NCI-H2107 treated with DMSO at 0.1 percent for 48 hours (cell line): Measurements from ENCODE around the gene BHLHE40.

Experiments
- DNase-seq: peaks from one replicate; lab custom pipeline; 2025; ENCODE audit not compliant: unreplicated experiment; lab: John Stamatoyannopoulos, UW

The BHLHE40 gene

GRCh38 chr3:4982773-4983738 lies 3.8 kb downstream of the BHLHE40 start:
- DNase-seq, result no peak

DNA sequence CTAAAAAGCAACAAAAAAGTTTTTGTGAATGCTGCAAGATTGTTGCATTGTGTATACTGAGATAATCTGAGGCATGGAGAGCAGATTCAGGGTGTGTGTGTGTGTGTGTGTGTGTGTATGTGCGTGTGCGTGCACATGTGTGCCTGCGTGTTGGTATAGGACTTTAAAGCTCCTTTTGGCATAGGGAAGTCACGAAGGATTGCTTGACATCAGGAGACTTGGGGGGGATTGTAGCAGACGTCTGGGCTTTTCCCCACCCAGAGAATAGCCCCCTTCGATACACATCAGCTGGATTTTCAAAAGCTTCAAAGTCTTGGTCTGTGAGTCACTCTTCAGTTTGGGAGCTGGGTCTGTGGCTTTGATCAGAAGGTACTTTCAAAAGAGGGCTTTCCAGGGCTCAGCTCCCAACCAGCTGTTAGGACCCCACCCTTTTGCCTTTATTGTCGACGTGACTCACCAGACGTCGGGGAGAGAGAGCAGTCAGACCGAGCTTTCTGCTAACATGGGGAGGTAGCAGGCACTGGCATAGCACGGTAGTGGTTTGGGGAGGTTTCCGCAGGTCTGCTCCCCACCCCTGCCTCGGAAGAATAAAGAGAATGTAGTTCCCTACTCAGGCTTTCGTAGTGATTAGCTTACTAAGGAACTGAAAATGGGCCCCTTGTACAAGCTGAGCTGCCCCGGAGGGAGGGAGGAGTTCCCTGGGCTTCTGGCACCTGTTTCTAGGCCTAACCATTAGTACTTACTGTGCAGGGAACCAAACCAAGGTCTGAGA lies 4.7 kb downstream of the BHLHE40 start:
- no peak for DNase-seq

DNA sequence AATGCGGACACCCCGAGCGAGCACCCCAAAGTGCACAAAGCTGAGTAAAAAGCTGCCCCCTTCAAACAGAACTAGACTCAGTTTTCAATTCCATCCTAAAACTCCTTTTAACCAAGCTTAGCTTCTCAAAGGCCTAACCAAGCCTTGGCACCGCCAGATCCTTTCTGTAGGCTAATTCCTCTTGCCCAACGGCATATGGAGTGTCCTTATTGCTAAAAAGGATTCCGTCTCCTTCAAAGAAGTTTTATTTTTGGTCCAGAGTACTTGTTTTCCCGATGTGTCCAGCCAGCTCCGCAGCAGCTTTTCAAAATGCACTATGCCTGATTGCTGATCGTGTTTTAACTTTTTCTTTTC lies 5.3 kb downstream of the BHLHE40 start:
- DNase-seq, result no peak

GRCh38 chr3:4985330-4986174 lies 6.3 kb downstream of the BHLHE40 start:
- peak; percentile 4 for DNase-seq

DNA sequence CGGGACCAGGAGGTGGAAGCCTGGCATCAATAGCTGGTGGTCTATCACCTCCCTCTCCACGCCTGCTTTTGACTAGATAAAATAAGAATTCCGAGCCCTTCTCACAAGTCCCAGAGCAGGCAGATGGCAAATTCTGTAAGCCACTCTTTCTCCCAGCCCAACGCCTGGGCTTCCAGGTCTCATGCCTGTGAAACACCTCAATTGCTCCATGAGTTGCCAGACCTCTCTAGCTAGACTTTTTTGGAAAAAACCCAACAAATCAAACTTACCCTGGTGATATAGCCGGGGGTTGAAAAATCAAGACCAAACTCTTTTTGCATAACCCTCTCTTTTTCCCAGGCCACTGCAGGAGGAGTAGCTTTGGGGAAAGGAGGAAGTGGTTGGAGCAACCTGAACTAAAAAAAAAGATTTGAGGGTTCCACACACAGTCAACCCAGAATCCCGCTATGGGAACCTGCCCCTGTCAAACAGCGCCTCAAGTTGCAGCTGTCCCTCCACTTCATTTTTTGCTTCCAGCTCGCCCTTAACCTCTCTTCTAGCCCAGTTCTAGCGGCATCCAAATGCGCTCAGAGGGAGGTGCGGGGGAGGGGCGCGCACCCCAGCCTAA lies 7.0 kb downstream of the BHLHE40 start:
- no peak for DNase-seq

GRCh38 chr3:4986782-4987537 lies 7.7 kb downstream of the BHLHE40 start:
- peak; percentile 7 for DNase-seq

- no peak for DNase-seq
Observed at GRCh38 chr3:4987538-4988296, 8.5 kb downstream of the BHLHE40 start.

- DNase-seq, result no peak
Observed at GRCh38 chr3:4988983-4989834, 10.0 kb downstream of the BHLHE40 start.

- no peak for DNase-seq
Observed at GRCh38 chr3:4990069-4990468, 10.8 kb downstream of the BHLHE40 start.

DNA sequence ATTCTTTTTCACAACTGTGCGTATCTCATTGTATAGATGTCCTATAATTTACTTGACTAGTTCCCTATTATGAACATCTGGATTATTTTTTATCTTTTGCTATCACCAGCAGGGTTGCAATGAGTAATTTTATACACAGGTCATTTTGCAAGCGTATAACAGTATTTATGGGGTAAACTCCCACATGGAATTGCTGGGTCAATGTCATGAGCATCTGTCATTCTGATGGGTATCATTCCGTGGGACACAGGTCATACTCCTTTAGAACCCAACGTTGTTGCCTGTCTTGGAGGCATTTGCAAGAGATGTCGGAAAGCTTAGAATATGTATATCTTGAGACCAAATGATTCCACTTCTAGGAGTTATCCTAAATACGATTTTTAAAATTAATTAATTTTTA lies 12.9 kb downstream of the BHLHE40 start:
- no peak for DNase-seq

- no peak for DNase-seq
Observed at GRCh38 chr3:4993276-4994143, 14.3 kb downstream of the BHLHE40 start.

DNA sequence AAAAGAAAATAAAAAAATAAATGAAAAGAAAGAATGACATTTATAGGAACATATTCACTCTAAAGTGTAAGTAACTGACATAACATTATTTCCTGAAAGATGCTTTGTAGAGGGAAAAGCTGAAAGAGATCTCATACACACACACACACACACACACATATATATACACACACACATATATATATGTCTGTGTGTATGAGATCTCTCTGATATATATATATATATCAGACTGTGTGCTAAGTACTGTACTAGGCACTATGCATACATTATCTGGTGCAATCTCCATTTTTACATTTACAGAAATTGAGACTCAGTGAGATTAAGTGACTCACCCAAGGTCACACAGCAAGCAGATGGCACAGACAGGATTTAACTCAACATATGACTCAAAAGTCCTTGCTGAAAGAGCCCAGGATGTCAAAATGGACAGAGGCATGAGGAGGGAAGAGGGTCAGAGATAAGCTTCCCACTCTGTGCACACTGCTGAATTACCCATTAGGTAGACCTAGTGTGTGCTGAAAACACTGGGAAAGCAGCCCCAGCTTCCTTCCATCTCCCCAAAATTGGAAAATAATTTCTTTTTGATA lies 15.0 kb downstream of the BHLHE40 start:
- DNase-seq, result no peak

- no peak for DNase-seq
Observed at GRCh38 chr3:4994823-4995499, 15.7 kb downstream of the BHLHE40 start.

DNA sequence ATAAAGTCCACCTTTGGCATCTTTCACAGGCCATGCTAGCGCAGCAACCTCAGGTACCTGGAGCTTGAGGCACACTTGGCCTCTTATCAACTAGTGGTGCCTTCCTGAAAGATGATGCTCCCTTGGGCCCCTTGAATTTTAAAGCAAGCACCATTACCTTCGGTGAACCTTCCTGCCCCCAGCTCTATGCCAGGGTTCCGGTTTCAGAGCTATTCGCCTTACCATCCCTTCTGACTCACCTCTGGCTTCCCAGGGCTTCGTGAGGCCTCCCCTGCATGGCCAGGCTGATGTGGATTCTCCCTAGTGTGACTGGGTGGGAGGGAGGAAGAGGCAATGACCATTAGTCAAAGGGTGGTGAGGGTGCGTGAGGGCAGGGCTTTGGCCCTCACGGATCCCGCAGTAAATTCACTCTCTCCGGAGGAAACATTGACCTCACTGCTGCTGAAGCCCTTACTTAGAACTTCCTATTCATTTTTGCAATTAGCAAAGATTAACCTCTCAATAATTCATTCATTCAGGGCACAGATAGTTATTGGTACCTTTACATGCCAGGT lies 16.3 kb downstream of the BHLHE40 start:
- no peak for DNase-seq

- no peak for DNase-seq
Observed at GRCh38 chr3:4996223-4996765, 17.1 kb downstream of the BHLHE40 start.

DNA sequence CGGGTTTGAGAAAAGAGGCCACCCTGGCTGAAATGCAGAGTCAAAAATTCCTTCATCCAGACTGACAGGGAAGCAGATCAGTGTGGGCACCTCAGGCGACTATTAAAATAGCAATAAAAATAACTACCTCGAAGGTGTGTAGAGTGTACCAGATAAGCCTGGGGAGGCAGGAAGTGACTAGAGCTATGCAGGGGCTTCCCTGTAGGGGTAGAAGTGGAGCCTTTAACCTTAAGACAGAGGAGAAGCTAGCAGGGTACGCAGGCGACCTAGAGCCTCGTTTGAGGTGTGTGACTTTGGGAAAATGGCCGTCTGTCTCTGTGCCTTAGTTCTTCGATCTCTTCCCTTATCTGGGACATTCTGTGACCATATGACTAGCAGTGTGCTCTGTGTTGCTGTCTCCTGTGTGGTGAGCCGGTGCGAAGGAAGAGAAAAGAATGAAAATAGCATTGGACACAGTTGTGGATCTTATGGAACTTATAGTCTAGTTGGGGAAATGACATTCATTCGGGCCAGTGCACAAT lies 17.6 kb downstream of the BHLHE40 start:
- no peak for DNase-seq
